Spleen (tissue), 11 donors: Measurements from ENCODE around the gene CLOCK. TPM values are rescaled to one million over a fixed set of nuclear protein-coding genes. Genes with fewer than 3 reads are reported as not detected.

Experiments
- DNase-seq: peaks from one replicate; pipeline ENCODE4 v3.0.0-alpha.2; 2020
- H3K27ac ChIP-seq, 8 donors: fragments of 200-600 bp; sonication (generic) in 7 of 8; 1 replicate in 4 of 8; 2 replicates in 4 of 8; pipeline versions ENCODE4 v1.5.0 to v1.8.0; 2016 to 2021; ENCODE audit warnings: inconsistent platforms in 4 of 8, mild to moderate bottlenecking in 4 of 8, moderate library complexity in 1 of 8
- H3K27me3 ChIP-seq, 7 donors: fragments of 200-600 bp; sonication (generic) in 6 of 7; replicated peaks in 1 of 7; 1 replicate in 4 of 7; 2 replicates in 3 of 7; pipeline versions ENCODE4 v1.5.0 to v1.8.0; 2016 to 2021; ENCODE audit warnings: inconsistent platforms in 3 of 7, mild to moderate bottlenecking in 1 of 7
- H3K36me3 ChIP-seq, 6 donors: fragments of 200-600 bp; sonication (generic) in 5 of 6; 1 replicate in 4 of 6; 2 replicates in 2 of 6; pipeline versions ENCODE4 v1.5.0 to v1.8.0; 2016 to 2021; ENCODE audit warnings: inconsistent platforms in 2 of 6
- H3K4me1 ChIP-seq, 6 donors: fragments of 200-600 bp; sonication (generic) in 5 of 6; 1 replicate in 3 of 6; 2 replicates in 3 of 6; pipeline versions ENCODE4 v1.5.0 to v1.8.0; 2016 to 2021; ENCODE audit warnings: inconsistent platforms in 3 of 6
- H3K4me3 ChIP-seq, 8 donors: fragments of 200-600 bp; sonication (generic) in 7 of 8; 1 replicate in 4 of 8; 2 replicates in 4 of 8; pipeline versions ENCODE4 v1.5.0 to v1.8.0; 2016 to 2021; ENCODE audit warnings: inconsistent platforms in 4 of 8, mild to moderate bottlenecking in 4 of 8, moderate library complexity in 2 of 8
- H3K9me3 ChIP-seq, 8 donors: fragments of 200-600 bp; sonication (generic) in 7 of 8; 1 replicate in 4 of 8; 2 replicates in 4 of 8; pipeline versions ENCODE4 v1.5.0 to v1.8.0; 2016 to 2021; ENCODE audit warnings: inconsistent platforms in 4 of 8
- CTCF ChIP-seq, 11 experiments: fragments of 200-600 bp in 7 of 11; fragments of 450-650 bp in 4 of 11; sonication (generic) in 4 of 11; IDR thresholded peaks in 8 of 11; conservative IDR thresholded peaks in 3 of 11; 1 replicate in 7 of 11; 2 replicates in 4 of 11; pipeline versions ENCODE4 v1.4.0 to v1.8.0; 2016 to 2021; ENCODE audit warnings: antibody characterized with exemption in 11 of 11, inconsistent platforms in 4 of 11, mild to moderate bottlenecking in 1 of 11
- POLR2A ChIP-seq, 3 donors: fragments of 450-650 bp; IDR thresholded peaks; one replicate each; pipeline ENCODE4 v1.5.1; 2017; ENCODE audit warnings: antibody characterized with exemption in 3 of 3, mild to moderate bottlenecking in 1 of 3
- POLR2AphosphoS5 ChIP-seq, 3 donors: sonication (generic); formaldehyde crosslinking; IDR thresholded peaks; one replicate each; pipeline ENCODE4 v1.5.1; 2017; ENCODE audit warnings: antibody characterized with exemption in 3 of 3
- WGBS, 5 donors: extraction: QIAGEN DNeasy Blood & Tissue Kit in 3 of 5; methylation state at CpG; one replicate each; pipeline versions ENCODE4 v1.1.5 to v1.1.7; 2013 to 2018; 5-methylcytosine and 5-hydroxymethylcytosine counted together
- intact Hi-C: fragments of 100-400 bp; cut with DNase I; formaldehyde crosslinking; loops from one replicate; pipeline ENCODE4 v1.15.0; 2023; ENCODE audit warnings: low total_unique reads
- polyA plus RNA-seq, 3 donors: library from polyadenylated mRNA; stranded (reverse); fragments of 200-250 nt; gene quantifications; one replicate each; pipeline ENCODE4 v1.2.1, GENCODE V29; 2013
- total RNA-seq, 7 donors: library from RNA; depleted of rRNA in 3 of 7; stranded (reverse); fragments of >200 nt in 3 of 7; fragmentation: NEBNext Ultra II Directional in 4 of 7; extraction: Animal tissue kit (Norgen Biotek cat#: 25700) in 4 of 7; gene quantifications; one replicate each; pipeline versions ENCODE4 v1.1.0 to v1.2.1, GENCODE V29; 2016 to 2021
- donor health status: healthy with polysubstance abuse.
- donor health status: DM: no; HTN: no; CAD: no; lungs with moderate emphysema.
- donor health status: DM: no; HTN: no; CAD: no.
- donor health status: Bipolar disorder and iron deficiency.
- donor health status: healthy.
- donor health status: DM: no; HTN: no; CAD: no.
- donor health status: DM: yes; HTN: yes; CAD: no.

Gene CLOCK
- total and polyA plus RNA-seq, 10 donors, result 1.9 to 29.4 (median 18.1) TPM

- peaks cover 0 to 5% (median 1%) of the 10 kb centered on the region in 6 donors for H3K4me1 ChIP-seq
- H3K9me3 ChIP-seq, result peaks cover 0 to 5% (median 0%) of the 10 kb centered on the region in 8 donors
- no peak overlapping the region for H3K4me3 ChIP-seq
- no peak for TF ChIP-seq POLR2AphosphoS5 (IDR thresholded peaks at IDR 0.05)
- no peak for TF ChIP-seq CTCF (IDR thresholded peaks at IDR 0.05 in 8 of 11, conservative IDR thresholded peaks at IDR 0.05 in 3 of 11)
- TF ChIP-seq POLR2A (IDR thresholded peaks at IDR 0.05), result no peak
- intact Hi-C loops, result no loop called here
- peaks cover 0 to 23% (median 0%) of the 10 kb centered on the region in 6 donors for H3K36me3 ChIP-seq
- H3K27me3 ChIP-seq, result no peaks in the 10 kb centered on the region
- H3K27ac ChIP-seq, result no peak overlapping the region
- WGBS, 5 donors, result 90 to 100% (median 96%) methylated on average over 1 of the region's 1 CpG
- no peak for DNase-seq
These were observed 34.6 kb downstream of the CLOCK start for GRCh38 chr4:55512077-55512476.

GRCh38 chr4:55510685-55511084, 36.0 kb downstream of the CLOCK start:
- Histone ChIP-seq H3K36me3 (peaks cover 0 to 35% (median 0%) of the 10 kb centered on the region in 6 donors), H3K27me3 (no peaks in the 10 kb centered on the region), H3K9me3 (peaks cover 0 to 5% (median 0%) of the 10 kb centered on the region in 8 donors), H3K27ac (no peak overlapping the region), H3K4me3 (no peak overlapping the region), H3K4me1 (peaks cover 0 to 5% (median 1%) of the 10 kb centered on the region in 6 donors)
- intact Hi-C loops, result no loop called here
- TF ChIP-seq POLR2AphosphoS5 (IDR thresholded peaks at IDR 0.05) (no peak), POLR2A (IDR thresholded peaks at IDR 0.05) (no peak), CTCF (IDR thresholded peaks at IDR 0.05 in 8 of 11, conservative IDR thresholded peaks at IDR 0.05 in 3 of 11) (no peak)
- DNase-seq, result no peak

- WGBS, 5 donors, result 62 to 74% (median 70%) methylated on average over 3 of the region's 3 CpGs
- DNase-seq, result no peak
- no peak for TF ChIP-seq CTCF (IDR thresholded peaks at IDR 0.05 in 8 of 11, conservative IDR thresholded peaks at IDR 0.05 in 3 of 11)
- no peak for TF ChIP-seq POLR2AphosphoS5 (IDR thresholded peaks at IDR 0.05)
- no peak for TF ChIP-seq POLR2A (IDR thresholded peaks at IDR 0.05)
- Histone ChIP-seq H3K27ac (no peak overlapping the region), H3K27me3 (no peaks in the 10 kb centered on the region), H3K4me3 (no peak overlapping the region), H3K9me3 (peaks cover 0 to 5% (median 0%) of the 10 kb centered on the region in 8 donors), H3K4me1 (peaks cover 0 to 5% (median 1%) of the 10 kb centered on the region in 6 donors), H3K36me3 (peaks cover 0 to 40% (median 2%) of the 10 kb centered on the region in 6 donors)
- intact Hi-C loops, result no loop called here
These were observed 37.4 kb downstream of the CLOCK start for GRCh38 chr4:55509266-55509665.

GRCh38 chr4:55507612-55508011, 39.1 kb downstream of the CLOCK start:
- no peak for TF ChIP-seq POLR2A (IDR thresholded peaks at IDR 0.05)
- Histone ChIP-seq H3K27ac (no peak overlapping the region), H3K36me3 (peaks cover 0 to 45% (median 2%) of the 10 kb centered on the region in 6 donors), H3K9me3 (peaks cover 0 to 4% (median 0%) of the 10 kb centered on the region in 8 donors), H3K27me3 (no peaks in the 10 kb centered on the region), H3K4me3 (no peak overlapping the region), H3K4me1 (peaks cover 0 to 5% (median 1%) of the 10 kb centered on the region in 6 donors)
- intact Hi-C loops, result no loop called here
- no peak for DNase-seq
- WGBS, 5 donors, result 86 to 96% (median 90%) methylated on average over 1 of the region's 1 CpG

DNA sequence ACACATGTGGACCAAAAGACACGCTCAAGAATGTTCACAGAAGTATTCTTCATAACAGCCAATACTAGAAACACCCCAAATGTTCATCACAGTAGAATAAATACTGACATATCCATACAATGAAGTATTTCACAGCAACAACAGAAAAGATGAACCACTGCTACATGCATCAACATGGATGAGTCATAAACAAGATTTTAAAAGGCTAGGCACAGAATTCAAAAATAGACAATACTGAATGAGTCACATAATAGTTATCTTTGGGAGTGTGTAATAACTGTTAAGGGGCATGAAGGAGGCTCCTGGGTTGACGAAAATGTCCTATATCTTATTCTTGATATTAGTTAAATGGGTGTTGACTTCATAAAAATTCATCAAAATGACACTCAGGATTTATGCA, 43.5 kb downstream of the CLOCK start:
- H3K4me1 ChIP-seq, result no peaks in the 10 kb centered on the region
- intact Hi-C loops, result no loop called here
- H3K27me3 ChIP-seq, result no peaks in the 10 kb centered on the region
- 85 to 96% (median 91%) methylated on average over 2 of the region's 2 CpGs for WGBS, 5 donors
- no peak overlapping the region for H3K27ac ChIP-seq
- H3K4me3 ChIP-seq, result no peak overlapping the region
- H3K9me3 ChIP-seq, result no peaks in the 10 kb centered on the region
- peaks cover 0 to 42% (median 2%) of the 10 kb centered on the region in 6 donors for H3K36me3 ChIP-seq
- DNase-seq, result no peak
- TF ChIP-seq CTCF (IDR thresholded peaks at IDR 0.05 in 8 of 11, conservative IDR thresholded peaks at IDR 0.05 in 3 of 11) (no peak), POLR2AphosphoS5 (IDR thresholded peaks at IDR 0.05) (no peak), POLR2A (IDR thresholded peaks at IDR 0.05) (no peak)
